Frontal cortex (tissue), 4 donors: ENCODE data around the gene RLN3. TPM values are rescaled to one million over a fixed set of nuclear protein-coding genes. Genes with fewer than 3 reads are reported as not detected.
"Not testable (repeated sequence)": the region's sequence is repeated elsewhere in the genome, so short reads cannot be mapped to it uniquely, and the experiment has no call there.

Source experiments
- DNase-seq, 2 donors: peaks; one replicate each; pipeline ENCODE4 v3.0.0; 2012; ENCODE audit warnings: low spot score in 2 of 2
- FAIRE-seq: peaks from 2 replicates; lab custom pipeline; 2012; peaks lifted over from hg19 to GRCh38; lab: Jason Lieb, UNC
- total RNA-seq: library from RNA; depleted of rRNA; stranded (reverse); fragments of >200 nt; gene quantifications from one replicate; pipeline ENCODE4 v1.2.3, GENCODE V29; 2014
- donor health status: control.
- donor health status: control.
- donor health status: control.

The RLN3 gene
- total RNA-seq, 1 donor from 2014 or later, result not detected

DNA sequence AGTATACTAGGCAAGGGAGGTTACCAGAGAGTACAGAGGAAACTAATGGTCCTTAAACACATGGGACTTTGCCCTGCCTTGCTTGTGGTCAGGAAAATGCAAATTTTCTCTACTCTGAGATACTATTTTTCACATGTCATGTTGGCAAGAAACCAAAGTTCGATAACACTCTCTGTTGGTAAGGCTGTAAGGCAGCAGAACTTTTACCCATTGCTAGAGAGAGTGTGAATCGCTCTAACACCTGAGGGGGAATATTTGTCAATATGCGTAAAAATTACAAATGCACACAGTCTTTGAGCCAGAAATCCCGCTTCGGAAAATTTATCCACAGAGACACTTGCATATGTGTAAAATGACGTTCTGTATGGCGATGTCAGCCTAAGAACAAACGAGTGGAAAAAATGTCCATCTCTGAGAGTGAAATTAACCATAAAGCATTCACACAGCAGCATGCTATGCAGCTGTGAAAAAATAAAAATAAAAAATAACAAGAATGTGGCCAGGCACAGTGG is 12.4 kb upstream of the RLN3 start:
- FAIRE-seq (no peak), DNase-seq (no peak)

DNA sequence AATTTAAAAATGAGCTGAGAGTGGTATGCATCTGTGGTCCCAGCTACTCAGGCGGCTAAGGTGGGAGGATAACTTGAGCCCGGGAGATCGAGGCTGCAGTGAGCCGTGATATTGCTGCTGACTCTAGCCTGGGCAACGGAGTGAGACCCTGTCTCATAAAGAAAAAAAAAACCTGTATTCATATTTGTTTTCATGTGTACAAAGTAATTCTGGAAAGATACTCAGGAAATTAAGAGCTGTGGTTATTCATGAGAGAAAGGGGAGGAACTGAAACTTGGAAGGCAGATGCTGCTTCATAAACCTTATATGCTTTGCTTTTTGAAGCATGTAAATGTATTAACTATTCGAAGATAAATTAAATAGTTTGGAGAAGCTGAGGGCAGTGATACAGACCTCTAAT is 8.8 kb upstream of the RLN3 start:
- no peak for DNase-seq
- FAIRE-seq, result no peak

DNA sequence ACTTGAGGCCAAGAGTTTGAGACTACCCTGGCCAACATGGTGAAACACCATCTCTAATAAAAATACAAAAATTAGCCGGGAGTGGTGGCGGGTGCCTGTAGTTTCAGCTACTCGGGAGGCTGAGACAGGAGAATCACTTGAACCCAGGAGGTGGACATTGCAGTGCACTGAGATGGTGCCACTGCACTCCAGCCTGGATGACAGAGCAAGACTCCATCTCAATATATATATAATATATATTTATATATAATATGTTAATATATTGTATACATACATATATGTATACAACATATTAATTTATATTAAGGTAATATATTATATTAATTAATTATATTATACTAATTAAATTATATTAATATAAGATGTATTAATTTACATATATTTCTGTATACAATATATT is 8.2 kb upstream of the RLN3 start:
- not testable (repeated sequence) for DNase-seq, FAIRE-seq

DNA sequence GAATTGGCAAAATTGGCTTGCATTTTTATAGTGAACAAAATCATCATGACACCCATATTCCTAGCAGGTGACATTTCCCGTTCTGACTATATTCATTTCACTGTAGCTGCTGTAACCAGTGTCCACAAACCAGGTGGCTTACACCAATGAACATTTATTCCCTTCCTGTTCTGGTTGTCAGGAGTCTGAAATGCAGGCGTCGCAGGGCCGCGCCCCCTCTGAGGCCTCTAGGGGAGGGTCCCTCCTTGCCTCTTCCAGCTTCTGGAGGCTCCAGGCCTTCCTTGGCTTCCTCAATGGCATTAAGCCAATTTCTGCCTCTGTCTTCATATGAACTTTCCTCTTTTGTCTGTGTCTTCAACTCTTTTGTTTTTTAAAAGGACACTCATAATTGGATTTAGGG is 6.5 kb upstream of the RLN3 start:
- FAIRE-seq (no peak), DNase-seq (no peak)

DNA sequence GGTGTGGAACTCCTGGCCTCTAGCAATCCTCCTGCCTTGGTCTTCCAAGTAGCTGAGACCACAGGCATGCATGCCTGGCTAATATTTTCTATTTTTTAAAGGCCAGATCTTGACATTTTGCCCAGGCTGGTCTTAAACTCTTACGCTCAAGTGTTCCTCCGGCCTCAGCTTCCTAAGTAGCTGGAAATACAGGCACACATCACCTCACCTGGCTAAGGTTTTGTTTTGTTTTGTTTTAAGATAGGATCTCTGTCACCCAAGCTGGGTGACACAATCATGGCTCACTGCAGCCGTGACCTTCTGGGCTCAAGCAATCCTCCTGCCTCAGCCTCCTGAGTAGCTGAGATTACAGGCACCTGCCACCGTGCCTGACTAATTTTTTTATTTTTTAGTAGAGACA is 5.5 kb upstream of the RLN3 start:
- DNase-seq, result no peak
- FAIRE-seq, result no peak

DNA sequence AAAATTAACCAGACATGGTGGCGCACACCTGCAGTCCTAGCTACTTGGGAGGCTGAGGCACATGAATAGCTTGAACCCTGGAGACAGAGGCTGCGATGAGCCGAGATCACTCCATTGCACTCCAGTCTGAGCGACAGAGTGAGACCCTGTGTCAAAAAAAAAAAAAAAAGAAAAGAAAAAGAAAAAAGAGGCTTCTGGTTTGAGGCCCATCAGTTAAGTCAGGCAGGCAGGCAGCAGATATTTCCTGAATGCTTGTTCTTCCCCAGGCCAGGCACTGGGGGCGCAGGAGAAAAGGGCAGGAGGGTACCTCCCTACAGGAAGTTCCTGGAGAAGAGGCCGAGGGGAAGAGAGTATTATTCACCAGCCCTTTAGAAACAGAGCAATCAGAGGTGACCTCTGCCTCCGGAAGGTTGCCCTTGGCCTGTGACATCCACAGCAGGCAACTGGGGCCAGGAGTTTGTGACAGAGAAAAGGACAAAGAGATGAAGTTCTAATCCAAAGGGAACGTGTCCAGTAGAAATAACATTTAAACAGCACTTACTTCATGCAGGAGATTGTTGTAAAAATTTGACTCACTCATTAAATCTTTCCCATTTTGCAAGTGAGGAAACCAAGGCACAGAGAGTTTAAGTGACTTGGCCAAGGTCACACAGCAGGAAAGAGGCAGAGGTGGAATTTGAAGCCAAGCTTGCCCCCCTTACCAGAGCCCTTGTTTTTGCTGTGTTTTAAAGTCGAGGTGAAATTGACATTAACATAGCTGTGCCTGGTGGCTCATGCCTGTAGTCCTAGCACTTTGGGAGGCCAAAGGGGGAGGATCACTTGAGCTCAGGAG is 4.3 kb upstream of the RLN3 start:
- FAIRE-seq, result no peak
- no peak for DNase-seq

DNA sequence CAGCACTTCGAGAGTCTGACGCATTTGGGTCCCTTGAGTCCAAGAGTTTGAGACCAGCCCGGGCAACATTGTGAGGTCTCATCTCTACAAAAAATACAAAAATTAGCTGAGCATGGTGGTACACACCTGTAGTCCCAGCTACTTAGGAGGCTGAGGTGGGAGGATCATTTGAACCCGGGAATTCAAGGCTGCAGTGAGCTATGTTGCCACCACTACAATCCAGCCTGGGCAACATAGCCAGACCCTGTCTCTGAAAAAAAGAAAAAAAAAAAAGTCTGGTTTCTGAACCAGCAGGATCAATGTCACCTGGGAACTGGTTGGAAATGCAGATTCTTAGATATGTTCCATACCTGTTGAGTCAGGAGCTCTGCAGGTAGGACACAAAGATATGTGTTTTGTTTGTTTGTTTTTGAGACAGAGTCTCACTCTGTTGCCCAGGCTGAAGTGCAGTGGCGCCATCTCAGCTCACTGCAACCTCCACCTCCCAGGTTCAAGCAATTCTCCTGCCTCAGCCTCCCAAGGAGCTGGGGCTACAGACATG is 1.2 kb upstream of the RLN3 start:
- not testable (repeated sequence) for FAIRE-seq, DNase-seq

DNA sequence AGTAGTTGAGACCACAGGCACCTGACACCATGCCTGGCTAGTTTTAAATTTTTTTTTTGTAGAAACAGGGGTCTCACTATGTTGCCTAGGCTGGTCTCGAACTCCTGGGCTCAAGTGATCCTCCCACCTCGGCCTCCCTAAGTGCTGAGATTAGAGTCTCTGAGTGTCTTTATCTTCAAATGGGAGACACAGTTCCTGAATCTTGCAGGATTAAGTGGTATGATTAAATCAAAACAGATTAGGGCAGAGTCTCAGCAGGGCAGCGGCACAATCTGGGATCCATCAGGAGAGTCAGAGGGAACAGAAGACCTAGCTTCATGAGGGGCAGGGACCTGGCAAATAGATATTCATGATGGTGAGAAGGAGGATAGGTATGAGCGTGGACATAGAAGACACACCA is 953 bp downstream of the RLN3 start:
- DNase-seq (no peak), FAIRE-seq (no peak)

DNA sequence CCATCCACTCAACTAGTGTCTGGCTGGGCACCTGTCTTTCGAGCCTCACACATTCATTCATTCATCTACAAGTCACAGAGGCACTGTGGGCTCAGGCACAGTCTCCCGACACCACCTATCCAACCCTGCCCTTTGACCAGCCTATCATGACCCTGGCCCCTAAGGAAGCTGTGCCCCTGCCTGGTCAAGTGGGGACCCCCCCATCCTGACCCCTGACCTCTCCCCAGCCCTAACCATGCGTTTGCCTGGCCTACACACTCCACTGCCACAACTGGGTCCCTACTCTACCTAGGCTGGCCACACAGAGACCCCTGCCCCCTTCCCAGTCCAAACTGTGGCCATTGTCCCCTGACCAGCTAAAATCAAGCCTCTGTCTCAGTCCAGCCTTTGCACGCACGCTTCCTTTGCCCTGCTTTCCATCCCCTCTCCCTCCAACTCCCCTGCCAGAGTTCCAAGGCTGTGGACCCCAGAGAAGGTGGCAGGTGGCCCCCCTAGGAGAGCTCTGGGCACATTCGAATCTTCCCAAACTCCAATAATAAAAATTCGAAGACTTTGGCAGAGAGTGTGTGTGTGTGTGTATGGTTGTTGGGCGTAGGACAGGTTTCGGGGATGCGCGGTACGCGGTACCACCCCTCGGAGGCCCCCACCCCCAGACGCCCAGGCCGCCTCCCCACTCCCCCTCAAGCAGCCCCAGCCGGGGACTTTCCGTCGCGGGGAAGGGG is 3.2 kb downstream of the RLN3 start:
- FAIRE-seq (no peak), DNase-seq (no peak)

DNA sequence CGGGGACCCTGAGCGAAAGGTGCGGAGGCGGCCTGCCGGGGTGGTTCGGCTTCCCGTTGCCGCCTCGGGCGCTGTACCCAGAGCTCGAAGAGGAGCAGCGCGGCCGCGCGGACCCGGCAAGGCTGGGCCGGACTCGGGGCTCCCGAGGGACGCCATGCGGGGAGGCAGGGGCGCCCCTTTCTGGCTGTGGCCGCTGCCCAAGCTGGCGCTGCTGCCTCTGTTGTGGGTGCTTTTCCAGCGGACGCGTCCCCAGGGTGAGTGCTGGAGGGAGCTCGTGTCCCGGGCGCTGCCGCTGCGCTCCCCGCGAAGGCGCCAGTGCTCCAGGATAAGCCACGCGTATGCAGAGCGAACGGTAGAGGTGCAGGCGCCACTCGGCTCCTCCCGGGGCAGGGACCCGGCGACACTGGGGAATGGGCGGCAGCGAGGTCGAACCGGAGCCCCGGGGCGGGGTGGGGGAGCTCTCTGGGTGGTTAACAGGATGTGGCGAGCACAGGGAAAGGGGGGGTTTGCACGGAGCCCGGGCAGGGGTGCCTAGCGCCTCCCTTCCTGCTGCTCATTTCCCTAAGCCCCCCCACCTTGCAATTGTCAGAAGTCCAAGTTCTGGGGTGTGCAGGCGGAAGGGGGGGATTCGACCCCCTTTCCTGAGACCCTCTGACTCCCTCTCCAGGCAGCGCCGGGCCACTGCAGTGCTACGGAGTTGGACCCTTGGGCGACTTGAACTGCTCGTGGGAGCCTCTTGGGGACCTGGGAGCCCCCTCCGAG is 4.0 kb downstream of the RLN3 start, which contains the start of gene IL27RA:
Gene IL27RA (plus strand): TSS at position 44 of the 762 bp plus-strand sequence. CDS start 111 bp downstream, at position 155.
- FAIRE-seq (no peak), DNase-seq (peak in 1 of 2 donors; percentile 66)

DNA sequence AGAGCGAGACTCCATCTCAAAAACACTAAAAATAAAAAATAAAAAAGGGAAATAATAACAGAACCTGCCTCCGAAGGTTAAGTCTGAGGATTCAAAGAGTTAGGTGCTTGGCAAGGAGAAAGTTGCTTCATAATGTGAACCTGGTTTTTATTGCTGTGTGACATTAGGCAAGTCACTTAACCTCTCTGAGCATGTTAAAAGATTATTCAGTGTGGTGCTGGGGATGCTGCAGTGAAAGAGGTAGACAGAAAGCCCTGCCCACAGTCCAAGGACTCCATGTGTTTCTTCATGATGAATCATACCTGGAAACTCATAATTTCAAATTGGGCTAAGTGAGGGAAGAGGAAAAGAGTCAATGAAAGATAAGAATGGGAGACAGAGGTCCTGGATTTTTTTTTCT is 6.0 kb downstream of the RLN3 start:
- DNase-seq (no peak), FAIRE-seq (no peak)

DNA sequence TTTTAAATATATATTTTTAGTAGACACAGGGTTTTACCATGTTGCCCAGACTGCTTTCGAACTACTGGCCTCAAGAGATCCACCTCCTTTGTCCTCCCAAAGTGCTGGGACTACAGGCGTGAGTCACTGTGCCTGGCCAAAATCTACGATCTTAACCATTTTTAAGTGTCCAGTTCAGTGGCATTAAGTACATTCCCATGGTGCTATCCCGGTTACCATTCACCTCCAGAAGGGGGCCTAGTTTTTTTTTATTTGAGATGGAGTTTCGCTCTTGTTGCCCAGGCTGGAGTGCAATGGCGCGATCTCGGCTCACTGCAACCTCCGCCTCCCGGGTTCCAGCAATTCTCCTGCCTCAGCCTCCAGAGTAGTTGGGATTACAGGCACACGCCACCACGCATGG is 7.2 kb downstream of the RLN3 start:
- FAIRE-seq, DNase-seq: not testable (repeated sequence)

DNA sequence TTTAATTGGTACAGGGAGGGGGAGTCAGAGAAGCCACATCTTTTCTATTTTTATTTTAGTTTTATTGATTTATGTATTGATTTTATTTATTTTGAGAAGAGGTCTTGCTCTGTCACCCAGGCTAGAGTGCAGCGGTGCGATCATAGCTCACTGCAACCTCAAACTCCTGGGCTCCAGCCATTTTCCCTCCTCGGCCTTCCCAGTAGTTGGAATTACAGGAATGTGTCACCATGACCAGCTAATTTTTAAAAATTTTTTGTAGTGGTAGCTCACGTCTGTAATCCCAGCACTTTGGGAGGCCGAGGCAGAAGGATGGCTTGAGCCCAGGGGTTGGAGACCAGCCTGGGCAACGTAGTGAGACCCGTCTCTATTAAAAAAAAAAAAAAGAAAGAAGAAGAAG is 7.8 kb downstream of the RLN3 start:
- FAIRE-seq, result no peak
- DNase-seq, result no peak

DNA sequence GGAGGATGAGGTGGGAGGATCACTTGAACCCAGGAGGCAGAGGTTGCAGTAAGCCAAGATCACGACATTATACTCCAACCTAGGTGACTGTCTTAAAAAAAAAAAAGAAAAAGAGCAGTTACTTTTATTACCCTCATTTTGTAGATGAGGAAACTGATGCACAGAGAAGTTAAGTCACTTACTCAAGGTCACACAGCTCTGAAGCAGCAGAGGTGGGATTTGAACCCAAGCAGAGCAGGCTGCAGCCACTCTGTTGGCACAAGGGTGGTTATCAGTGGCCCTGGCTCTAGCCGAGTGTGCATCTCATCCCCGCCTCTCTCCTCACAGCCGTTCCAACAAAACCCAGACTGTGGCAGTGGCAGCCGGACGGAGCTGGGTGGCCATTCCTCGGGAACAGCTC is 11.2 kb downstream of the RLN3 start:
- DNase-seq, result no peak
- no peak for FAIRE-seq

DNA sequence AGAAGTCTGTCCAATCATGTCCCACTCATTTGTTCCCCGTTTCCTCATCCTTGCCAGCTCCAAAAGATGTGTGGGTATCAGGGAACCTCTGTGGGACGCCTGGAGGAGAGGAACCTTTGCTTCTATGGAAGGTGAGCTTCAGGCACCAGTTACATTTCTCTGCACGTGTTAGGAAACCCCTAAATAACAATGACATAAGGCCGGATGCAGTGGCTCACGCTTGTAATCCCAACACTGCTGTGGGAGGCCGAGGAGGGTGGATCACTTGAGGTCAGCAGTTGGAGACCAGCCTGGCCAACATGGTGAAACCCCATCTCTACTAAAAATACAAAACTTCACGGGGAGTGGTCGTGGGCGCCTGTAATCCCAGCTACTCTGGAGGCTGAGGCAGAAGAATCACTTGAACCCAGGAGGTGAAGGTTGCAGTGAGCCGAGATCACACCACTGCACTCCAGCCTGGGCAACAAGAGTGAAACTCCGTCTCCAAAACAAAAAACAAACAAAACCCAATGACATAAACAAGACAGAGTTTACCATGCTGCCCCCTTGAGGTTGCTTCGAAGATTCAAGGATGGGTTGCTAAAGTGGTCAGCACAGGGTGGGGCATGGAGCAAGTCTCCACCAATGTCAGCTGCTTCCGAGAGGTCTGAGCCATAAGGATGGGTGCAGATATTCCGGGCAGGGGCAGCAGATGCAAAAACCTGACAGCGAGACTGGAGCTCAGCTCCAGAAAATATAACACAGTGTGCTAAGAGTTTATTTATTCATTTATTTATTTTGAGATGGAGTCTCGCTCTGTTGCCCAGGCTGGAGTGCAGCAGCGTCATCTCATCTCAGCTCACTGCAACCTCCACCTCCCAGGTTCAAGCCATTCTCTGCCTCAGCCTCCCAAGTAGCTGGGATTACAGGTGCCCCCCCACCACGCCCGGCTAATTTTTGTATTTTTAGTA is 15.0 kb downstream of the RLN3 start:
- not testable (repeated sequence) for FAIRE-seq
- DNase-seq, result peak in 1 of 2 donors; percentile 65

DNA sequence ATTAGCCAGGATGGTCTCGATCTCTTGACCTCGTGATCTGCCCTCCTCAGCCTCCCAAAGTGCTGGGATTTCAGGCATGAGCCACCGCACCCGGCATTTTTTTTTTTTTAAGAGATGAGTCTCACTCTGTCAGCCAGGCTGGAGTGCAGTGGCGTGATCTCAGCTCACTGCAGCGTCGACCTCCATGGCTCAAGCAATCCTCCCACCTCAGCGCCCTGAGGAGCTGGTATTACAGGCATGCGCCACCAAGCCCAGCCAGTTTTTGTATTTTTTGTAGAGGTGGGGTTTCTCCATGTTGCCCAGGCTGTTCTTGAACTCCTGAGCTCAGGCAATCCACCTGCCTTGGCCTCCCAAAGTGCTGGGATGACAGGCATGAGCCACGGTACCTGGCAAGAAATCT is 19.9 kb downstream of the RLN3 start:
- not testable (repeated sequence) for DNase-seq, FAIRE-seq

DNA sequence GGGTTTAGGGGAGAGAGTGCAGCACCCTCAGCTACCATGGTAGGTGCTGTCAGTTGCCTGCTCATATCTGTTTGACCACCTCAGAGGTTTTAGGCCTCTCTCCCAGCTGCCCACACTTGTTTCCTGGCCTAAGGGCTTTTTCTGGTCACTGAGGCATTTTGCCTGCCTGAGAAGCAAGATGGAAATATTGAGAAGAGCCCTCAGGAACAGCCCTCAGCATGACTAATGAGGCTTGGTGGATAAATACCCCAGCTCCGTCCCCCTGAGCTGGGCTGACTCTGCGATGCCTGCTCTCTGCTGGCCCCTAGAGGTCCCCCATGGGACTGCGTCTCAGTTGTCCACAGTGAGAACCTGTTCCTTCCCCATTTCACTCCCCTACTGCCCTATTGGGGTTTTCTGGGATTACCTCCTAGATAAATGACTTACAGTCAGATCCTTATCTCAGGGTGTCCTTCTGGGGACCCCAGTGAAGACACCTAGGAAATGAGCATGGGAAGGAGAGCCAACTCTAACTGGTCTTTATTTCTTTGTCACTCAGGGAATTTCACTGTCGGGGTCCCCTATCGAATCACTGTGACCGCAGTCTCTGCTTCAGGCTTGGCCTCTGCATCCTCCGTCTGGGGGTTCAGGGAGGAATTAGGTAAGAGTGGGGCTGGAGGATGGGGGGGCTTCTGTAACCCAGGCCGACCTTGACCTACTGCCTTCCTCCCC is 20.6 kb downstream of the RLN3 start:
- FAIRE-seq (no peak), DNase-seq (peak in 1 of 2 donors; percentile 68)

DNA sequence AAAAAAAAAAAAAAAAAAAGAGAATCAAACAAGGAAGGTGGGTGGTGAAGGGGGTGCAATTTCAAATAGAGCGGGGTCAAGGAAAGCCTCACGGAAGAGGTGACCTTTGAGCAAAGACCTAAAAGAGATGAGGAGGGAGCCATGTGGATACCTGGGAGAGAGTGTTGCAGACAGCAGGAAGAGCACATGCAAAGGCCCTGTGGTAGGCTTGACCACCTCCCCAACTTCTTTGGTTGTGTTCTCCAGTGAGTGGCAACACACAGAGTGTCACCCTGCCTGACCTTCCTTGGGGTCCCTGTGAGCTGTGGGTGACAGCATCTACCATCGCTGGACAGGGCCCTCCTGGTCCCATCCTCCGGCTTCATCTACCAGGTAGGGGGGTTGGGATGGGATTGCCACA is 22.6 kb downstream of the RLN3 start:
- FAIRE-seq (no peak), DNase-seq (no peak)
